SK-N-SH treated with all-trans-retinoic acid at 6 μM for 48 hours (cell line): ENCODE data around the gene HAVCR2.

Experiments
- ATAC-seq: fragments of 200-7000 bp; cut with Tn5 transposase; 3 replicates; pipeline ENCODE4 v1.9.1; 2020; ENCODE audit warnings: mild to moderate bottlenecking, moderate library complexity
- BACH2 ChIP-seq: fragments of 250-450 bp; sonication (Bioruptor Pico); IDR thresholded peaks from 2 replicates; pipeline ENCODE4 v1.9.0; 2021; ENCODE audit warnings: mild to moderate bottlenecking, borderline replicate concordance
- CSRNP3 ChIP-seq: fragments of 250-450 bp; sonication (Bioruptor Pico); IDR thresholded peaks from 2 replicates; pipeline ENCODE4 v1.5.1; 2021; ENCODE audit warnings: mild to moderate bottlenecking, moderate library complexity
- ESRRG ChIP-seq: fragments of 250-450 bp; sonication (Bioruptor Pico); IDR thresholded peaks from 2 replicates; pipeline ENCODE4 v1.6.1; 2021; ENCODE audit warnings: mild to moderate bottlenecking
- GLIS3 ChIP-seq: fragments of 250-450 bp; sonication (Bioruptor Pico); IDR thresholded peaks from 2 replicates; pipeline ENCODE4 v1.5.0; 2020; ENCODE audit warnings: mild to moderate bottlenecking, moderate library complexity
- ISL1 ChIP-seq: fragments of 250-450 bp; sonication (Bioruptor Pico); IDR thresholded peaks from 2 replicates; pipeline ENCODE4 v2.1.2; 2022; ENCODE audit warnings: mild to moderate bottlenecking, moderate library complexity
- PATZ1 ChIP-seq: fragments of 250-450 bp; sonication (Bioruptor Pico); IDR thresholded peaks from 2 replicates; pipeline ENCODE4 v1.8.0; 2020; ENCODE audit warnings: mild to moderate bottlenecking, moderate library complexity, borderline replicate concordance
- RARB ChIP-seq: fragments of 250-450 bp; sonication (Bioruptor Pico); IDR thresholded peaks from 2 replicates; pipeline ENCODE4 v1.8.0; 2021; ENCODE audit warnings: mild to moderate bottlenecking, moderate library complexity
- SNAI2 ChIP-seq: fragments of 250-450 bp; sonication (Bioruptor Pico); IDR thresholded peaks from 2 replicates; pipeline ENCODE4 v1.5.0; 2020; ENCODE audit warnings: mild to moderate bottlenecking, moderate library complexity
- TCF4 ChIP-seq: fragments of 250-450 bp; sonication (Bioruptor Pico); IDR thresholded peaks from 2 replicates; pipeline ENCODE4 v1.8.0; 2021; ENCODE audit warnings: mild to moderate bottlenecking, moderate library complexity, borderline replicate concordance
- TSHZ2 ChIP-seq: fragments of 250-450 bp; sonication (Bioruptor Pico); IDR thresholded peaks from 2 replicates; pipeline ENCODE4 v1.5.0; 2020; ENCODE audit warnings: mild to moderate bottlenecking, moderate library complexity
- ZC3H10 ChIP-seq: fragments of 250-450 bp; sonication (Bioruptor Pico); IDR thresholded peaks from 2 replicates; pipeline ENCODE4 v1.5.1; 2021; ENCODE audit warnings: mild to moderate bottlenecking, moderate library complexity
- ZFP3 ChIP-seq: fragments of 250-450 bp; sonication (Bioruptor Pico); IDR thresholded peaks from 2 replicates; pipeline ENCODE4 v1.5.0; 2020; ENCODE audit warnings: mild to moderate bottlenecking, moderate library complexity
- ZNF565 ChIP-seq: fragments of 450-650 bp; formaldehyde crosslinking; conservative IDR thresholded peaks from 2 replicates; pipeline ENCODE4 v1.5.0; 2020; ENCODE audit warnings: low read depth, mild to moderate bottlenecking, moderate library complexity
- ZNF70 ChIP-seq: fragments of 450-650 bp; formaldehyde crosslinking; IDR thresholded peaks from 2 replicates; pipeline ENCODE4 v1.5.0; 2020; ENCODE audit warnings: mild to moderate bottlenecking, moderate library complexity
- TF ChIP-seq, protein P1 (sequence below): fragments of 250-450 bp; sonication (Bioruptor Pico); IDR thresholded peaks from 2 replicates; pipeline ENCODE4 v1.8.0; 2021; ENCODE audit warnings: low read depth, mild to moderate bottlenecking, moderate library complexity, borderline replicate concordance
- TF ChIP-seq, protein P2 (sequence below): fragments of 250-450 bp; sonication (Bioruptor Pico); IDR thresholded peaks from 2 replicates; pipeline ENCODE4 v1.5.1; 2020; ENCODE audit warnings: low read depth, mild to moderate bottlenecking, moderate library complexity

Gene HAVCR2

DNA sequence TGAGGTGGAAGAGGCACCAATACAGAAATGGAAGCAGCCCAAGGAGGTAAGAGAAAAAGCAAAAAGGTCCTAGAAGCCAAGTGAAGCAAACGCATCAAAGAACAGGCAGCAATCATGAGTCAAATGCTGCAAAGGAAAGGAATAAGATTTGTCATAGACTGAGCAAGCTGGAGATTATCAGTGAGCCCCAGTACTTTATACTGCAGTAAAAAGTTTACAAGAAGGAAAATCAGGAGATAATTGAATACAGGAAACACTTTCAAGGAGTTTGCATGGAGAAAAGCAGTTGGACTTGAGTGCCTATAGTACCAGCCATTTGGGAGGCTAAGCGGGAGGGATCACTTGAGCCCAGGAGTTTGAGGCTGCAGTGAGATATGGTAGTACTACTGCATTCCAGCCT is 42.8 kb downstream of the HAVCR2 start:
- ATAC-seq, result no peak
- TF ChIP-seq PATZ1, result no peak
- TF ChIP-seq BACH2 (CRISPR knock-in tag), result no peak
- no peak for TF ChIP-seq ZNF565
- TF ChIP-seq ESRRG (CRISPR knock-in tag), result no peak
- no peak for TF ChIP-seq RARB (CRISPR knock-in tag)
- no peak for TF ChIP-seq CSRNP3 (CRISPR knock-in tag)
- TF ChIP-seq TCF4, result no peak
- no peak for TF ChIP-seq SNAI2 (CRISPR knock-in tag)
- TF ChIP-seq ZC3H10 (CRISPR knock-in tag), result no peak
- TF ChIP-seq, protein P1, sequence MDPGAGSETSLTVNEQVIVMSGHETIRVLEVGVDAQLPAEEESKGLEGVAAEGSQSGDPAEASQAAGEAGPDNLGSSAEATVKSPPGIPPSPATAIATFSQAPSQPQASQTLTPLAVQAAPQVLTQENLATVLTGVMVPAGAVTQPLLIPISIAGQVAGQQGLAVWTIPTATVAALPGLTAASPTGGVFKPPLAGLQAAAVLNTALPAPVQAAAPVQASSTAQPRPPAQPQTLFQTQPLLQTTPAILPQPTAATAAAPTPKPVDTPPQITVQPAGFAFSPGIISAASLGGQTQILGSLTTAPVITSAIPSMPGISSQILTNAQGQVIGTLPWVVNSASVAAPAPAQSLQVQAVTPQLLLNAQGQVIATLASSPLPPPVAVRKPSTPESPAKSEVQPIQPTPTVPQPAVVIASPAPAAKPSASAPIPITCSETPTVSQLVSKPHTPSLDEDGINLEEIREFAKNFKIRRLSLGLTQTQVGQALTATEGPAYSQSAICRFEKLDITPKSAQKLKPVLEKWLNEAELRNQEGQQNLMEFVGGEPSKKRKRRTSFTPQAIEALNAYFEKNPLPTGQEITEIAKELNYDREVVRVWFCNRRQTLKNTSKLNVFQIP (CRISPR knock-in tag), result no peak
- no peak for TF ChIP-seq TSHZ2
- no peak for TF ChIP-seq ISL1 (CRISPR knock-in tag)
- TF ChIP-seq ZFP3 (CRISPR knock-in tag), result no peak
- TF ChIP-seq GLIS3 (CRISPR knock-in tag), result no peak
- TF ChIP-seq, all 23 proteins: peak for 0

GRCh38 chr5:157063776-157064430 is 44.9 kb downstream of the HAVCR2 start:
- ATAC-seq, result no peak
- TF ChIP-seq ZNF70 (CRISPR knock-in tag) (no peak), BACH2 (CRISPR knock-in tag) (no peak)
- TF ChIP-seq, protein P2, sequence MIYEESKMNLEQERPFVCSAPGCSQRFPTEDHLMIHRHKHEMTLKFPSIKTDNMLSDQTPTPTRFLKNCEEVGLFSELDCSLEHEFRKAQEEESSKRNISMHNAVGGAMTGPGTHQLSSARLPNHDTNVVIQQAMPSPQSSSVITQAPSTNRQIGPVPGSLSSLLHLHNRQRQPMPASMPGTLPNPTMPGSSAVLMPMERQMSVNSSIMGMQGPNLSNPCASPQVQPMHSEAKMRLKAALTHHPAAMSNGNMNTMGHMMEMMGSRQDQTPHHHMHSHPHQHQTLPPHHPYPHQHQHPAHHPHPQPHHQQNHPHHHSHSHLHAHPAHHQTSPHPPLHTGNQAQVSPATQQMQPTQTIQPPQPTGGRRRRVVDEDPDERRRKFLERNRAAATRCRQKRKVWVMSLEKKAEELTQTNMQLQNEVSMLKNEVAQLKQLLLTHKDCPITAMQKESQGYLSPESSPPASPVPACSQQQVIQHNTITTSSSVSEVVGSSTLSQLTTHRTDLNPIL (CRISPR knock-in tag), result no peak

DNA sequence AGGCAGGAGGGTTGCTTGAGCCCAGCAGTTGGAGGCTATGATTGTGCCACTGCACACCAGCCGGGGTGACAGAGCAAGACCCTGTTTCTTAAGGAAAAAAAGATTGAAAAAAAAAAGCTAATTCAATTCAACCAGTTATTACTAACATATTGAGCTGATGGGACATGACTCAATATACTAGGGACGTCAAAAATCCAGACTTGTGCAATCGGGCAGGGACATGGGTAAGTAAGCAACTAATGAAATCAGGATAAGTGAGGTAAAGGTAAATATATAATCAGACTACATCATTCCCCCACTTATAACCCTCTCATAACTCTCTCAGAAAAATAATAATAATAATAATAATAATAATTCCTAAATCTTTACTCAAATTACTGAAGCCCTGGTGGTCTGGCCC is 49.0 kb downstream of the HAVCR2 start:
- TF ChIP-seq TSHZ2 (no peak), PATZ1 (no peak)

More for the DNA sequence above, 49.0 kb downstream of the HAVCR2 start:
- no peak for ATAC-seq
